ENCODE data around the gene DNAH11.

GRCh38 chr7:21642422-21642821 is 99.6 kb downstream of the DNAH11 start:
- TF ChIP-seq CTCF (conservative IDR thresholded peaks at IDR 0.05 in 1 of 2, IDR thresholded peaks at IDR 0.05 in 1 of 2; ENCODE audit: low read depth in 1 of 2, low read length in 2 of 2) (no peak), EZH2 (IDR thresholded peaks at IDR 0.05; ENCODE audit: low read length, missing control alignments) (no peak)

Measured in fibroblast of lung (primary cell).